ENCODE data around the gene WDR3.

DNA sequence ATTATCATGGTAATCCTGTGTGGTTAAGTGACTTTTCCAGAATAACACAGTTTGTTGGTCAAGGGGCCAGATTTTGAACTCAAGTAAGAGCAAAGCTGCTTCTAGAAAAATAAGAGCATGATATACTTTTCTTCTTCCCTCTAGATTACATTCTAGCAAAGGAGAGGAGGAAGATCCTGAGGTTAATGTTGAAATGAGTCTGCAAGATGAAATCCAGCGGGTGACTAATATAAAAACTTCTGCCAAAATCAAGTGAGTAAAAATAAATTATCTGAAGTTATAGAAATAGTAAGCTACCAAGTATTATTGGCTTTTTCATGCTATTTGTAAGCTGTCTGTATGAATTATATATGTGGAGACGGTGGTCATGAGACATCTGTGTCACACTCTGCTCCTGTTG is 12.8 kb downstream of the WDR3 start:
- TF ChIP-seq, protein P1, sequence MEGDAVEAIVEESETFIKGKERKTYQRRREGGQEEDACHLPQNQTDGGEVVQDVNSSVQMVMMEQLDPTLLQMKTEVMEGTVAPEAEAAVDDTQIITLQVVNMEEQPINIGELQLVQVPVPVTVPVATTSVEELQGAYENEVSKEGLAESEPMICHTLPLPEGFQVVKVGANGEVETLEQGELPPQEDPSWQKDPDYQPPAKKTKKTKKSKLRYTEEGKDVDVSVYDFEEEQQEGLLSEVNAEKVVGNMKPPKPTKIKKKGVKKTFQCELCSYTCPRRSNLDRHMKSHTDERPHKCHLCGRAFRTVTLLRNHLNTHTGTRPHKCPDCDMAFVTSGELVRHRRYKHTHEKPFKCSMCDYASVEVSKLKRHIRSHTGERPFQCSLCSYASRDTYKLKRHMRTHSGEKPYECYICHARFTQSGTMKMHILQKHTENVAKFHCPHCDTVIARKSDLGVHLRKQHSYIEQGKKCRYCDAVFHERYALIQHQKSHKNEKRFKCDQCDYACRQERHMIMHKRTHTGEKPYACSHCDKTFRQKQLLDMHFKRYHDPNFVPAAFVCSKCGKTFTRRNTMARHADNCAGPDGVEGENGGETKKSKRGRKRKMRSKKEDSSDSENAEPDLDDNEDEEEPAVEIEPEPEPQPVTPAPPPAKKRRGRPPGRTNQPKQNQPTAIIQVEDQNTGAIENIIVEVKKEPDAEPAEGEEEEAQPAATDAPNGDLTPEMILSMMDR (IDR thresholded peaks at IDR 0.05; ENCODE audit: low read length): no peak
- no peak for TF ChIP-seq EZH2 (IDR thresholded peaks at IDR 0.05; ENCODE audit: borderline replicate concordance, low read length)

All from OCI-LY1 (cell line).